Measurements from ENCODE around the gene PPP1R9A. TPM values are rescaled to one million over a fixed set of nuclear protein-coding genes. Genes with fewer than 3 reads are reported as not detected.

The PPP1R9A gene
- total RNA-seq, 3 donors from 2014 or later = 7.5 to 34.7 (median 19.3) TPM

GRCh38 chr7:95056901-95057300, 149.5 kb downstream of the PPP1R9A start:
- intact Hi-C loops (cut with DNase I; ENCODE audit: low total_unique reads) = no loop called here
- no peak for TF ChIP-seq POLR2A (IDR thresholded peaks at IDR 0.05)
- no peak for TF ChIP-seq CTCF (IDR thresholded peaks at IDR 0.05)
- no peak for TF ChIP-seq POLR2AphosphoS5 (IDR thresholded peaks at IDR 0.05)
- no peaks in the 10 kb centered on the region for H3K27me3 ChIP-seq

GRCh38 chr7:95059842-95060313, 152.5 kb downstream of the PPP1R9A start:
- Histone ChIP-seq H3K4me3 (no peak overlapping the region), H3K27ac (no peak overlapping the region), H3K36me3 (no peaks in the 10 kb centered on the region), H3K9me3 (no peaks in the 10 kb centered on the region), H3K4me1 (no peaks in the 10 kb centered on the region), H3K27me3 (no peaks in the 10 kb centered on the region)
- no peak for DNase-seq (ENCODE audit: low spot score in 2 of 2)
- intact Hi-C loops (cut with DNase I; ENCODE audit: low total_unique reads) = no loop called here
- TF ChIP-seq POLR2AphosphoS5 (IDR thresholded peaks at IDR 0.05) = no peak
- no peak for TF ChIP-seq POLR2A (IDR thresholded peaks at IDR 0.05)
- TF ChIP-seq CTCF (IDR thresholded peaks at IDR 0.05) = no peak

More at GRCh38 chr7:95056901-95057300, 149.5 kb downstream of the PPP1R9A start:
- Histone ChIP-seq H3K27ac (no peak overlapping the region), H3K4me1 (no peaks in the 10 kb centered on the region), H3K36me3 (no peaks in the 10 kb centered on the region), H3K9me3 (no peaks in the 10 kb centered on the region), H3K4me3 (no peak overlapping the region)
- DNase-seq (ENCODE audit: low spot score in 2 of 2) = no peak

- TF ChIP-seq POLR2AphosphoS5 (IDR thresholded peaks at IDR 0.05) (no peak), CTCF (IDR thresholded peaks at IDR 0.05) (no peak), POLR2A (IDR thresholded peaks at IDR 0.05) (no peak)
- no peak overlapping the region for H3K27ac ChIP-seq
- no peaks in the 10 kb centered on the region for H3K9me3 ChIP-seq
- no peaks in the 10 kb centered on the region for H3K36me3 ChIP-seq
- H3K4me1 ChIP-seq = no peaks in the 10 kb centered on the region
- no peak overlapping the region for H3K4me3 ChIP-seq
- no peak for DNase-seq (ENCODE audit: low spot score in 2 of 2)
- no peaks in the 10 kb centered on the region for H3K27me3 ChIP-seq
- intact Hi-C loops (cut with DNase I; ENCODE audit: low total_unique reads) = no loop called here
These were observed 155.5 kb downstream of the PPP1R9A start for GRCh38 chr7:95062901-95063300.

- no peak for DNase-seq (ENCODE audit: low spot score in 2 of 2)
- Histone ChIP-seq H3K36me3 (no peaks in the 10 kb centered on the region), H3K27me3 (no peaks in the 10 kb centered on the region), H3K9me3 (no peaks in the 10 kb centered on the region), H3K27ac (no peak overlapping the region), H3K4me3 (no peak overlapping the region), H3K4me1 (no peaks in the 10 kb centered on the region)
- intact Hi-C loops (cut with DNase I; ENCODE audit: low total_unique reads) = no loop called here
- TF ChIP-seq CTCF (IDR thresholded peaks at IDR 0.05) (no peak), POLR2AphosphoS5 (IDR thresholded peaks at IDR 0.05) (no peak), POLR2A (IDR thresholded peaks at IDR 0.05) (no peak)
These were observed 159.5 kb downstream of the PPP1R9A start for GRCh38 chr7:95066737-95067530.

- no peaks in the 10 kb centered on the region for H3K27me3 ChIP-seq
- H3K9me3 ChIP-seq = no peaks in the 10 kb centered on the region
- H3K27ac ChIP-seq = no peak overlapping the region
- DNase-seq (ENCODE audit: low spot score in 2 of 2) = no peak
- H3K4me3 ChIP-seq = no peak overlapping the region
- no peaks in the 10 kb centered on the region for H3K36me3 ChIP-seq
- TF ChIP-seq POLR2A (IDR thresholded peaks at IDR 0.05) (no peak), CTCF (IDR thresholded peaks at IDR 0.05) (no peak), POLR2AphosphoS5 (IDR thresholded peaks at IDR 0.05) (no peak)
- H3K4me1 ChIP-seq = no peaks in the 10 kb centered on the region
- intact Hi-C loops (cut with DNase I; ENCODE audit: low total_unique reads) = loop anchor here (10.0 kb wide), 1 partner anchor 524 kb away; no protein-coding TSS in a partner anchor
These were observed 181.3 kb downstream of the PPP1R9A start for GRCh38 chr7:95088536-95089215.
